ENCODE results near the gene E2F8. TPM values are rescaled to one million over a fixed set of nuclear protein-coding genes. Genes with fewer than 3 reads are reported as not detected.
A peak's percentile ranks its signal among the peaks of the same experiment; 100 is the strongest.

The E2F8 gene
- polyA plus RNA-seq, 1 of the 3 experiments (the other 2 are of a cell fraction) = 2.7 TPM

- CTCF ChIA-PET = interaction anchor here (1.1 to 1.5 kb wide), 3 partner anchors 9 to 352 kb away, joined by 3 to 4 read pairs (median 3); no protein-coding TSS in a partner anchor
- Histone ChIP-seq H4K20me1 (ENCODE audit: insufficient read depth) (no peaks in the 10 kb centered on the region), H3K27me3 (ENCODE audit: insufficient read depth) (no peaks in the 10 kb centered on the region), H3K9me2 (no peaks in the 10 kb centered on the region), H3K9me3 (no peaks in the 10 kb centered on the region), H3K4me2 (no peak within 1 kb of the TSS), H3F3A (replicated peaks; ENCODE audit: insufficient read depth) (no peaks in the 10 kb centered on the region), H3K27ac (ENCODE audit: low read depth in 2 of 2, low read length in 1 of 2) (peak within 1 kb of the TSS in 1 of 2 experiments; percentile 22; a peak in 1 of 4 replicates), H3K4me1 (ENCODE audit: control insufficient read depth in 1 of 2, insufficient read depth in 2 of 2, low read depth in 1 of 2, low read length in 1 of 2) (peaks cover 3 to 7% of the 10 kb centered on the region in 2 experiments; a peak in 3 of 4 replicates), H3K9ac (no peak within 1 kb of the TSS), H3K79me2 (ENCODE audit: insufficient read depth) (no peaks in the 10 kb centered on the region), H2AFZ (ENCODE audit: low read depth) (no peak within 1 kb of the TSS), H3K36me3 (replicated peaks in 1 of 2; ENCODE audit: control insufficient read depth in 1 of 2, insufficient read depth in 2 of 2, low read length in 1 of 2) (no peaks in the 10 kb centered on the region), H3K4me3 (ENCODE audit: low read depth in 2 of 2, low read length in 1 of 2) (no peak within 1 kb of the TSS)
- POLR2A ChIA-PET = no interaction called here
- DNase-seq = no peak
- WGBS (ENCODE audit: low lambda C conversion rate) = 46% methylated on average over 7 of the region's 7 CpGs
- TF ChIP-seq RAD21 (IDR thresholded peaks at IDR 0.05; ENCODE audit: low read length) = no peak
- TF ChIP-seq EZH2phosphoT487 (IDR thresholded peaks at IDR 0.05; ENCODE audit: borderline replicate concordance, low read depth) = no peak
- TF ChIP-seq FOXJ3 (CRISPR knock-in tag; IDR thresholded peaks at IDR 0.05) = no peak
- no peak for TF ChIP-seq JUND (IDR thresholded peaks at IDR 0.05)
- 0 out of 2 replicates have a peak, but pooled peaks have one; percentile 26 for TF ChIP-seq MEF2A (IDR thresholded peaks at IDR 0.05; ENCODE audit: borderline replicate concordance, low read depth)
Measured at GRCh38 chr11:19201737-19202605, 38.8 kb downstream of the E2F8 start, which contains the start of gene CSRP3. TSS of gene CSRP3 (minus strand) at chr11:19201983. CDS start at chr11:19192448, 9,535 bp downstream.

DNA sequence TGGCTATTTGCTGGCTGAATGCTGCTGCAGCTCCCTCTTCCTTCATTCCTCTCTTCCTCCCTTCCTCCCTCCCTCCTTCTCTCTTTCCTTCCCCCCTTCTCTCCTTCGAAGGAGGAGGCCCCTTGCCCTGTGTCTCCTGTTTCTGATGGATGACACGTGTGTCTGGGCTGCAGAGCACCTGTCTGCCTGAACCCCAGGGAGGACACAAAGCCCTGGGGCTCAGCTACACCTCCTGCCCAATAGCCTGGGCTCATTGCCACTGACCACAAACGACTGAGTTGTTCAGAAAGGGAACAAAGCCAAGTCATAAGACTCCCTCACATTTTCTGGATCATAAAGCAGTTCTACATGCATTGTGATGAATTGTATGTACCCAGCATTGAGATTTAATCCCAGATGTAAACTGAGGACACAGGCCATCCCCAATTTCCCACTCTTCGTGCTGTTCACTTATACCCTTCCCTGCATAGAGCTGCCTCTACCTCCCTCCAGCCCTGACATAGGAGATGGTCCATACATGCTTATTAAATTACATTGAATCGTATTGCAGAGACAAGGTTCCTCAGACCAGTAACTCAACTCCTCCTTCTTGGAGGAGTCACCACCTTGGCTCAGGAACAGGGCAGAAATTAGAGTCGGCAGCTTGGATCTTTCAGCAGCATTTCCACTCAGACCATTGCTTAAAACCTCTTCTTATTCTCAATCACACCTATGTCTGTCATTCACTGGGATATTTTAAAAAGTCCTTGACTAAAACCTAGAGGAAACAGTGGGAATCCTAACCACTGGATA, 40.1 kb downstream of the E2F8 start:
- Histone ChIP-seq H3K4me1 (ENCODE audit: control insufficient read depth in 1 of 2, insufficient read depth in 2 of 2, low read depth in 1 of 2, low read length in 1 of 2) (peaks cover 3 to 7% of the 10 kb centered on the region in 2 experiments; a peak in 3 of 4 replicates), H3K9me3 (no peaks in the 10 kb centered on the region), H3K36me3 (replicated peaks in 1 of 2; ENCODE audit: control insufficient read depth in 1 of 2, insufficient read depth in 2 of 2, low read length in 1 of 2) (no peaks in the 10 kb centered on the region), H3K9ac (no peak overlapping the region), H3K27me3 (ENCODE audit: insufficient read depth) (no peaks in the 10 kb centered on the region), H3K4me3 (ENCODE audit: low read depth in 2 of 2, low read length in 1 of 2) (no peak overlapping the region), H3K4me2 (no peak overlapping the region), H3K79me2 (ENCODE audit: insufficient read depth) (no peaks in the 10 kb centered on the region), H3K9me2 (no peaks in the 10 kb centered on the region), H3F3A (replicated peaks; ENCODE audit: insufficient read depth) (no peaks in the 10 kb centered on the region), H4K20me1 (ENCODE audit: insufficient read depth) (no peaks in the 10 kb centered on the region), H2AFZ (ENCODE audit: low read depth) (no peak overlapping the region), H3K27ac (ENCODE audit: low read depth in 2 of 2, low read length in 1 of 2) (peak overlapping the region in 1 of 2 experiments; percentile 72; a peak in 1 of 4 replicates)
- 28% methylated on average over 6 of the region's 6 CpGs for WGBS (ENCODE audit: low lambda C conversion rate)
- ChIA-PET CTCF (interaction anchor here (1.1 to 1.5 kb wide), 3 partner anchors 59 to 353 kb away, joined by 3 to 4 read pairs (median 3); no protein-coding TSS in a partner anchor), POLR2A (no interaction called here)
- no peak for DNase-seq
- TF ChIP-seq EP300 (IDR thresholded peaks at IDR 0.05; ENCODE audit: borderline replicate concordance in 1 of 2, low read depth in 1 of 2, low read length in 1 of 2) = peak in 1 of 2 experiments; percentile 32; a peak in 1 of 4 replicates
- TF ChIP-seq ELF1 (IDR thresholded peaks at IDR 0.05) = no peak
- TF ChIP-seq RAD21 (IDR thresholded peaks at IDR 0.05; ENCODE audit: low read length) = no peak
- TF ChIP-seq FOXM1 (IDR thresholded peaks at IDR 0.05; ENCODE audit: low read depth) = no peak
- no peak for TF ChIP-seq JUND (IDR thresholded peaks at IDR 0.05)
- TF ChIP-seq TAF1 (IDR thresholded peaks at IDR 0.05; ENCODE audit: borderline replicate concordance, low read depth, low read length) = no peak
- no peak for TF ChIP-seq CHD2 (IDR thresholded peaks at IDR 0.05; ENCODE audit: low read length, partially characterized antibody)
- no peak for TF ChIP-seq CTCF (IDR thresholded peaks at IDR 0.05)
- TF ChIP-seq NFIC (IDR thresholded peaks at IDR 0.05; ENCODE audit: borderline replicate concordance) = peak; percentile 85
- no peak for TF ChIP-seq YY1 (IDR thresholded peaks at IDR 0.05; ENCODE audit: low read depth)
- TF ChIP-seq MAX (IDR thresholded peaks at IDR 0.05; ENCODE audit: low read depth) = 0 out of 2 replicates have a peak, but pooled peaks have one; percentile 54
- TF ChIP-seq, protein P1, sequence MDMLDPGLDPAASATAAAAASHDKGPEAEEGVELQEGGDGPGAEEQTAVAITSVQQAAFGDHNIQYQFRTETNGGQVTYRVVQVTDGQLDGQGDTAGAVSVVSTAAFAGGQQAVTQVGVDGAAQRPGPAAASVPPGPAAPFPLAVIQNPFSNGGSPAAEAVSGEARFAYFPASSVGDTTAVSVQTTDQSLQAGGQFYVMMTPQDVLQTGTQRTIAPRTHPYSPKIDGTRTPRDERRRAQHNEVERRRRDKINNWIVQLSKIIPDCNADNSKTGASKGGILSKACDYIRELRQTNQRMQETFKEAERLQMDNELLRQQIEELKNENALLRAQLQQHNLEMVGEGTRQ (IDR thresholded peaks at IDR 0.05; ENCODE audit: borderline replicate concordance, low read depth, low read length) = no peak
- no peak for TF ChIP-seq EZH2phosphoT487 (IDR thresholded peaks at IDR 0.05; ENCODE audit: borderline replicate concordance, low read depth)
- no peak for TF ChIP-seq SMC3 (IDR thresholded peaks at IDR 0.05; ENCODE audit: low read depth, low read length)
- no peak for TF ChIP-seq SIN3A (IDR thresholded peaks at IDR 0.05; ENCODE audit: borderline replicate concordance, low read depth, low read length)
- TF ChIP-seq GABPA (IDR thresholded peaks at IDR 0.05; ENCODE audit: low read depth) = no peak
- 0 out of 2 replicates have a peak, but pooled peaks have one; percentile 26 for TF ChIP-seq RXRA (IDR thresholded peaks at IDR 0.05; ENCODE audit: borderline replicate concordance, low read depth)
- no peak for TF ChIP-seq USF1 (IDR thresholded peaks at IDR 0.05; ENCODE audit: borderline replicate concordance, low read depth)
